LoVo (cell line): ENCODE results near the gene CLMN.

Source experiments
- DNase-seq: peaks from one replicate; pipeline ENCODE4 v3.0.0-alpha.2; 2016; ENCODE audit warnings: low spot score

Gene CLMN

GRCh38 chr14:95240859-95241813 lies 78.6 kb downstream of the CLMN start:
- no peak for DNase-seq

DNA sequence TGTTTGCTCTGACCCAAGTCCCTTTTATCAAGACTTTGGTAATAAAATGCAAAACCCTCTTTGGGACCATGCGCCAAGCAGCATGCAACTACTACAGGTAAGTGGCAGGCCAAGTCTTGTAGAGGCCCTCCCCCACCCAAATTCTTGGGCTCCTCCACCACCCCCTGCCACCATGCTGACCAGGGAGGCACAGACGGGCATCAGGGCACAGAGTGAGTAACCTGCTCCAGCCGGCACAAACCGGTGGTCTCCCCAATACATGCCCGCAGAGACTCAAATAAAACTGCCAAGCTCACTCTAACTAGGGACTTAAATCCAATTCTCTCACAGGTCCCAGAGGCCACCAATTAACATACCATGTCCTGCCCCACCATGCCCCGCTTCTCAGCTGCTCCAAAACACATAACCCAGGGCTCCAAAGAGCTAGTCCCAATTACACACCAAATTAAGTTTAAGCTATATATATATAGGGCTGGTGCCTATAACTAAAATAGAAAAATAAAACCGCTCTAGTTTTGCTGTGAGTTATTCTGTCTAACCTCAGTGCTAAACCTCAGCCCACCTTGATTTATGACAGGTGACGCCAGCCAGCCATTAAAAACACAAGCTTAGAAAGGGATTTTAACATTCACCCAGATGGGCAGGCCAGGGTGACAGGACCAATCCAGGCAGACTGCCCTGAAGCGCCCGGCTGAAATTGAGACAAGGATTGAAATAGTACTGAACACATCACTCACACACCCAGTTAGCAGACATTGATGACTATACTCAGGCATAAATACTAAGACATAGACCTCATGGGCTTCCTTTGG lies 81.0 kb downstream of the CLMN start:
- DNase-seq: no peak

GRCh38 chr14:95237958-95238340 lies 81.8 kb downstream of the CLMN start:
- no peak for DNase-seq

GRCh38 chr14:95237121-95237957 lies 82.4 kb downstream of the CLMN start:
- DNase-seq: no peak

DNA sequence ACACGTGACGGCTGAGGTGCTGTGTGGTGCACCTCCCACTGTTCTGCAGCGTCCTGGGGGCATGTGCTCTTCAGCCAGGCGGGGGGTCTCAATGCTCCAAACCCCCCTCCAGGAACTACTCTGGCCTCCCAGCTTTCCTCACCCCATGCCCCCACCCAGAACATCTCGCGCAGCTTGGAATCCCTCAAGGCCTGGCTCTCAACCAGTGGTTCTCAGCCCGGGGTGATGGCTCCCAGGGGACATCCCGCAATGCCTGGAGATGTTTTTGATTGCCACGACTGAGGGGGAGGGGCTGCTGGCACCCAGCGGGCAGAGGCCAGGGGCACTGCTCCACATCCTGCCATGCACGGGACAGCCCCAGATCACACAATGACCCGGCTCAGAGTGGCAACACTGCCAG lies 83.5 kb downstream of the CLMN start:
- no peak for DNase-seq

GRCh38 chr14:95235767-95236166 lies 83.9 kb downstream of the CLMN start:
- no peak for DNase-seq

GRCh38 chr14:95235351-95235750 lies 84.4 kb downstream of the CLMN start:
- no peak for DNase-seq

DNA sequence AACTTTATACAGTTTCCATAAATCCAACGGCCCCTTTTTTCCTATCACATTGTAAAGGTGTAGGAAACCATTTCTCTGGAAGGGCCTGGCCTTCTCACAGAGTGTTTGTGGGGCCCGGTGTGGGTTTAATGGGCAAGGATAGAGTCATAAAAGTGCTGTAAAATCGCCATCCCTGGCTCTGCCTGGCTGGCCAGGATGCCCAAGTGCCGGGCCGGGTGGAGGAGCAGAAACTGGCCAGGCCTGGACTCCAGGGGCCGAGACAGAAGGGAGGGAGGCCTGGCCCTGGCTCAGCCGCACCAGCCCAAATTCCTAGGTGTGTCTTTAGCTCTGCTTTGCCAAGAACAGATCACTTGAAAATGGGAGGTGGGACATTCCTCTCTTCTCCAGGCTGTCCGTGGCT lies 85.3 kb downstream of the CLMN start:
- no peak for DNase-seq

DNA sequence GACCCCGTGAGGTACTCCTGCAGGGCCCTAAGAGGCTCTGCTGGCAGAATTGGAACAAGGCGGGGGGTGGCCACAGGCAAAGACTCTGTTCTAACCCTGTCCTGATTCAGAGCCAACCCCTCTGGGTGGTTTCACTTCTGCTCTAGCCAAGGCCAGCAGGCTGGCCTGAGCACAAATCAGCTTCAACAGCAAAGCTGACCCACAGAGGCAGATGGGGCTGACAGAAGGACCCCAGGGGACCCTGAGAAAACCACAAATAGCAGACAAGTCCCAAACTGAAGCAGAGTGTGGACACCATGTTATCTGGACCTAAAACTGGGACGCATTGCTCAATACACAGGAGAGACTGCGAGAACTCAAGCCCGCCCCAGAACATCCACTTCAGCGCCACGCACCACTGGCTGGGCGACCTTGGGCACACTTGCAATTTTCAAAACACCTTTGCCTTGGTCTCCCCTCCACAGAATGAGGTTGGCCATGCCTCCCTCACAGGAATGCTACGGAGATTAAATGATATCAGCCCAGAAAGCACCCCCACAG lies 85.9 kb downstream of the CLMN start:
- no peak for DNase-seq

DNA sequence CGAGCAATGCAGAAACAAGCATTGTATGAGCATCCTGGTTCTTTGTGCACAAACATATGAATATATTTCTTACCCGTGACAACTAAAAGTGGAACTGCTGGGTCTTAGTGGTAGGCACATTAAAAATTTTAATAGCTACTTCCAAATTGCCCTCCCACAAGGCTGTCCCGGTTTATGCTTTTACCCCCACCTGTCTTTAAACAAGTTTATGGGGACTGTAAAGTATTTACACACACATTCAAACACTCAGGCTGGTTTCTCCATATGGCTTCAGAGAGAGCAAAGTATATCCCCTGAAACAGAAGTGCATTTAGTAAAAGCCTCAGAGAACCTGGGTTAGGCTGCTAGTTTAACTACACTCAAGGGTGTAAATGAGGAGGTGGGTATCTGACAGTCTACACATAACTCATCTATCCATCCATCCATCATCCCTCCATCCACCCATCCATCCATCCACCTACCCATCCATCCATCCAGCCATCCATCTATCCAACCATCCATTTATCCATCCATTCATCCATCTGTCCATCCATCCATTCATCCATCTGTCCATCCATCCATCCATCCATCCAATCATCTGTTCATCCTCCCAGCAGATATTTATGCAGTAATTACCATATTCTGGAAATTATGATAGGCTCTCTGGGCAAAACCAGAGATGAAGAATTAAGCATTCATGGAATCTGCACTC lies 86.7 kb downstream of the CLMN start:
- no peak for DNase-seq

GRCh38 chr14:95231966-95232633 lies 87.6 kb downstream of the CLMN start:
- DNase-seq: no peak

DNA sequence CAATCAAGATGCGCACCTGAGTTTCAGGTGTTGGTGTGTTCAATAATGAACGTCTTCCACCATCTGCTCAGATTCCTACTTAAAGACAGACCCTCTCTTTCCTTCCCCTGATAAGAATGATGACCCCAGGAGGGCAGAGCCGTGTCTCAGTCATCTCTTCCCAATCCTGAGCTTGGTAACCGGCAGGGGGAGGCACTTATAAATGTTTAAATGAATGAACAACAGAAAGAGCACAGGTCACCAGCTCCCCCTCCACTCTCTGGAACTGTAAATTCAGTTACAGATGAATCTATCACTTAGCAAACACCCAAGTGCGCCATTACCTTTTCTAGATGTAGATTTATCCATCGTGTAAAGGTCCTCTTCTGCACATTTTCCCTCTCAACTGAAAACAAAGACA lies 90.0 kb downstream of the CLMN start:
- DNase-seq: no peak

DNA sequence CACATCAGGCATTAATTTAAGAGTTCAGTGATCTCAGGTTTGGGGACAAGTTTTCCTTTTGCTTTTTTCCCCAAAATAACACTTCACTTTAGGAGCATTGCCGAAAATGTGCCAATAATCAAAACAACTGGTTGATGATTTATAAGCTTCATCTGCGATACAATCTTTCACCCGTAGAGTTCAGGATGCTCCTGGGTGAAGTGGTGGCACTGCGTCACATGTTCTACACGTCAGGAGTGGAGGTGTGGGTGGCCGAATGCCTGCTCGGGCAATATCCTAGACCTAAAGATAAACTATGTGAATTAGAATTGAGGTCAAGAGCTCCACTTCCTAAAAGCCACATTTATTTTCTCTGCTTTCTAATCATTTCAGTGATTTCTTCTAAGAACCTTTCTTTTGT lies 91.5 kb downstream of the CLMN start:
- DNase-seq: no peak

DNA sequence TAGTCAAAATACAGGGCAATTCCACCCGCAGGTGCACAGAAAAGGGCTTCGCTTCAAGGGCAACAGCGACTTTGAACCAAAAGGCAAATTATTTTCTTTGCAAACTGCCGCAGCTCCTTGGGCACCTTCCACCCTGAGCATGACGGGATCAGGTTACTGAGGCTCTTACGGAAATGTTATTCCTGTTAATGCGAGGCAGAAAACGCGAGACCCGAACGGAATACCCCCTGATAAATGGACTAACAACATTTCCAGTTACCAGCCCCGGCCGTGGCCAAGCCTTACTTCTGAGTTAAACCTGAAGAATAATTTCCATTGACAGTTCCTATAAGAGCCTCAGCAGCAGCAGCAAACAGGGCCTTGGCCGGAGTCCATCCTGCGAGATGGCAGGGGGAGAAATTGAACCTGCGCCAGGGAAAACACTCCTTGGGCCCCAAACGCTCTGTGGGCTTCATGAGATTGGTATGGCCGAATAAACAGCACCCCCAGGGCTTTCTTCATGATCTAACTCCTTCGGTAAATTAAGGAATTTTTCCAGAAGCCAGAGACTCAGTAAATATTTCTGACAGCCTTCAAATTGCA lies 92.3 kb downstream of the CLMN start:
- DNase-seq: no peak

- DNase-seq: no peak
Measured at GRCh38 chr14:95226801-95227200, 92.9 kb downstream of the CLMN start.

GRCh38 chr14:95225251-95225887 lies 94.3 kb downstream of the CLMN start:
- no peak for DNase-seq

DNA sequence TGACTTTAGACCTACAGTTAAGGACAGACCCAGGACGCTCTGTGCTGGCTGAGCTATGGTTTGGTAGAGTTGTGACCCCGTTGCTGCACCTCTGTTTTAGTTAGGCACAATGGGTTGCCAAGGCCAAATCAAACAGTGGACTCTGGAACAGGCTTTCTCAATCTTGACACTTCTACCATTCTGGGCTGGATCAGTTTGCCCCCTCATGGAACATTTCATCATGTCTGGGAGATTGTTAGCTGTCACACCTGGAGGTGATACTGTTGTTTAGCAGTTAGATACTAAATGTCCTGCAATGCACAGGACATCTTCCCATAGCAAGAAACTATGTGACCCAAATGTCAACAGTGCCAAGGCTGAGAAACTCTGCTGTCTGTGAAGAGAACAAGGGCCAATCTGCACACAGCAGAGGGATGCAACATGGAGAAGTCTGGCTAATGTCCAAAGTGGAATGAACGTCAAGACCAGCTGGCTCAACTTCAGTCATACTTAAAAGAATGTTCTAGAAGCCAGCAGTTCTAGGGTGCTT lies 96.8 kb downstream of the CLMN start:
- no peak for DNase-seq

DNA sequence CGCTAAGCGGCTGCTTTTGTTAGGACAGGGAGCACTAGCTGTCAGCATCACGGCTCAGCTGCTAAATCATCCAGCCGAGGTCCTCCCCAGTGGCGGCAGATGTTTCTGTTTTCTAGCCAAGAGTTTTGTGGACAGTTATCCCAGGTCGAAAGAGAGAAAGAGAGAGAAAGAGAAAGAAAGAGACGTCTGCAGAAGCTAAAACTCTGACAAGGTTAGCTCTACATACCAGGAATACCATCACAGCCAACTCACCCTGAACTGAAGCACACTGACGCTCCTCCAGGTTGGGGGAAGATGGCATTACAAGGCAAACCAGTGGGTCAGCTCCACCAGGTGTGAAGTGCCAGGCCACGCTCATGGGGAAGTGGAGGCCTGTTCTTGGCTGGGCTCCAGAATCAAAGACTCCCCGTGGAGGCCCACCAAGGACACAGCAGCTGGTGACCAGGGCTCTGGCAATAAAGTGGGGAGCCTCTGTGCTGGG lies 97.5 kb downstream of the CLMN start:
- no peak for DNase-seq

- DNase-seq: no peak
Measured at GRCh38 chr14:95221531-95221930, 98.2 kb downstream of the CLMN start.
